Activated CD4-positive, CD25-positive, alpha-beta regulatory T cell treated with anti-CD3 and anti-CD28 coated beads, Interleukin-2, amount 50 U/mL, for 16 hours (primary cell): Measurements from ENCODE around the gene MYL12B.
"Not testable (repeated sequence)": the region's sequence is repeated elsewhere in the genome, so short reads cannot be mapped to it uniquely, and the experiment has no call there.

Experiments
- DNase-seq: peaks from one replicate; pipeline ENCODE4 v3.0.0-alpha.2; 2020; ENCODE audit warnings: low read depth, low spot score

Gene MYL12B

GRCh38 chr18:3297025-3297984, 35.4 kb downstream of the MYL12B start:
- DNase-seq = peak; percentile 86

- no peak for DNase-seq
Observed at GRCh38 chr18:3304832-3305231, 42.9 kb downstream of the MYL12B start.

- no peak for DNase-seq
Observed at GRCh38 chr18:3305354-3305762, 43.4 kb downstream of the MYL12B start.

- DNase-seq = no peak
Observed at GRCh38 chr18:3305933-3306332, 44.0 kb downstream of the MYL12B start.

GRCh38 chr18:3306391-3306790, 44.5 kb downstream of the MYL12B start:
- no peak for DNase-seq

GRCh38 chr18:3313685-3314084, 51.8 kb downstream of the MYL12B start:
- DNase-seq = no peak

- not testable (repeated sequence) for DNase-seq
Observed at GRCh38 chr18:3315344-3315743, 53.4 kb downstream of the MYL12B start.

GRCh38 chr18:3319399-3319798, 57.5 kb downstream of the MYL12B start:
- no peak for DNase-seq

- DNase-seq = no peak
Observed at GRCh38 chr18:3319894-3320454, 58.0 kb downstream of the MYL12B start.

GRCh38 chr18:3321133-3321812, 59.3 kb downstream of the MYL12B start:
- DNase-seq = no peak

GRCh38 chr18:3323900-3324299, 62.0 kb downstream of the MYL12B start:
- no peak for DNase-seq
